HEK293 (cell line): ENCODE measurements around the gene LMF1.

ENCODE experiments used
- CTCF ChIP-seq: fragments of 450-650 bp; formaldehyde crosslinking; IDR thresholded peaks from 2 replicates; pipeline ENCODE4 v1.5.1; 2016; ENCODE audit warnings: missing biosample characterization, missing genetic modification characterization
- REPIN1 ChIP-seq: fragments of 450-650 bp; formaldehyde crosslinking; IDR thresholded peaks from 2 replicates; pipeline ENCODE4 v1.5.1; 2017; ENCODE audit warnings: missing biosample characterization, missing genetic modification characterization, low read depth
- REST ChIP-seq: fragments of 450-650 bp; formaldehyde crosslinking; IDR thresholded peaks from 2 replicates; pipeline ENCODE4 v1.5.1; 2016; ENCODE audit warnings: missing biosample characterization, missing genetic modification characterization
- ZNF518A ChIP-seq: fragments of 450-650 bp; formaldehyde crosslinking; conservative IDR thresholded peaks from 2 replicates; pipeline ENCODE4 v1.5.1; 2016; ENCODE audit warnings: low read depth, missing biosample characterization, missing genetic modification characterization
- ZNF624 ChIP-seq: fragments of 450-650 bp; formaldehyde crosslinking; IDR thresholded peaks from 2 replicates; pipeline ENCODE4 v1.5.1; 2017; ENCODE audit warnings: missing biosample characterization, missing genetic modification characterization

- TF ChIP-seq REPIN1 (tag by site-specific recombination) = no peak
- TF ChIP-seq ZNF624 (tag by site-specific recombination) = no peak
- TF ChIP-seq CTCF (tag by site-specific recombination) = no peak
- TF ChIP-seq REST (tag by site-specific recombination) = no peak
- no peak for TF ChIP-seq ZNF518A
Observed at GRCh38 chr16:907361-907760, 63.4 kb downstream of the LMF1 start.
